ENCODE results near the gene ABI1. TPM values are rescaled to one million over a fixed set of nuclear protein-coding genes. Genes with fewer than 3 reads are reported as not detected.

The ABI1 gene
- total RNA-seq, 1 experiment from 2014 or later, result 25.2 TPM

DNA sequence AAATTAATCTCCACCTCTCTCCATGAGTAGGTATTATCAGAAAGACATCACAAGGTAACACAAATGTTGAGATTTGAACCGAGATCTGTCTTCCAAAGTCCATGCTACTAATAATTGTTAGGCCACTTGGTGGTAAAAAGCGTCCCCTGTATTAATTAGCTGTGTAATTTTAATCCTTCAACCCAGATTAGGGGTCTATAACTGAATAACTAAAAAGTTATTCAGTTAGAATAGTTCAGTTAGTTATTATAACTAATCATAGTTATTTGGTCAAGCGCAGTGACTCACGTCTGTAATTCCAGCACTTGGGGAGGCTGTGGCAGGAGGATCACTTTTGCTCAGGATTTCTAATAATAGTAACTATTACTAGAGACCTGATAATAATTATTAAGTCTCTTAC is 157.7 kb downstream of the ABI1 start:
- Histone ChIP-seq H3K4me1 (ENCODE audit: insufficient read depth, low read length) (peaks cover 7% of the 10 kb centered on the region), H3K79me2 (ENCODE audit: low read length) (peaks cover 52% of the 10 kb centered on the region), H3K9ac (ENCODE audit: low read length) (no peak overlapping the region), H3K27me3 (ENCODE audit: low read length) (no peaks in the 10 kb centered on the region), H3K9me2 (replicated peaks; ENCODE audit: low read length) (no peaks in the 10 kb centered on the region), H4K20me1 (ENCODE audit: low read length) (no peaks in the 10 kb centered on the region), H3K36me3 (ENCODE audit: low read depth, low read length) (0 out of 2 replicates have a peak, but pooled peaks cover 4% of the 10 kb centered on the region), H3K9me3 (ENCODE audit: low read length) (no peaks in the 10 kb centered on the region), H3F3A (ENCODE audit: low read length, unreplicated experiment) (no peaks in the 10 kb centered on the region), H2AFZ (ENCODE audit: low read length) (no peak overlapping the region), H3K27ac (ENCODE audit: low read length) (no peak overlapping the region), H3K4me3 (ENCODE audit: low read length) (no peak overlapping the region), H3K4me2 (ENCODE audit: low read length) (no peak overlapping the region)
- intact Hi-C loops (cut with micrococcal nuclease), result no loop called here
- BruUV-seq (replicated peaks), result no TSS peak
- ATAC-seq (no peak), DNase-seq (no peak)
- TF ChIP-seq CTCF (conservative IDR thresholded peaks at IDR 0.05; ENCODE audit: low read depth, low read length) (no peak), EZH2 (IDR thresholded peaks at IDR 0.05; ENCODE audit: low read length, unreplicated experiment) (no peak), EZH2phosphoT487 (IDR thresholded peaks at IDR 0.05; ENCODE audit: borderline replicate concordance, low read length) (no peak)
- POLR2A ChIA-PET (ENCODE audit: unreplicated experiment), result no interaction called here
- CTCF ChIA-PET, result no interaction called here

DNA sequence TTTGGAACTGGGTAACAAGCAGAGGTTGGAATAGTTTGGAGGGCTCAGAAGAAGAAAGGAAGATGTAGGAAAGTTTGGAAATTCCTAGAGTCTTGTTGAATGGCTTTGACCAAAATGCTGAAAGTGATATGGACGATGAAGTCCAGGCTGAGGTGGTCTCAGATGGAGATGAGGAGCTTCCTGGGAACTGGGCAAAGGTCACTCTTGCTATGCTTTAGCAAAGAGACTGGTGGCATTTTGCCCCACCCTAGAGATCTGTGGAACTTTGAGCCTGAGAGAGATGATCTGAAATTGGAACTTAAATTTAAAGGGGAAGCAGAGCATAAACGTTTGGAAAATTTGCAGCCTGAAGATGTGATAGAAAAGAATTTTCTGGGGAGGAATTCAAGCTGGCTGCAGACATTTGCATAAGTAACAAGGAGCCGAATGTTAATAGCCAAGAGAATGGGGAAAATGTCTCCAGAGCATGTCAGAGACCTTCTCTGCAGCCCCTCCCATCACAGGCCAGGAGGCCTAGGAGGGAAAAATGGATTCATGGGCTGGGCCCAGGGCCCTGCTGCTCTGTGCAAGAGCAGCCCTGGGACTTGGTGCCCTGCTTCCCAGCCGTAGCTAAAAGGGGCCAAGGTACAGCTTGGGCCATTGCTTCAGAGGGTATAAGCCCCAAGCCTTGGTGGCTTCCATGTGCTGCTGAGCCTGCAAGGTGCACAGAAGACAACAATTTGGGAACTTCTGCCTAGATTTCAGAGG is 159.7 kb downstream of the ABI1 start:
- Histone ChIP-seq H4K20me1 (ENCODE audit: low read length) (no peaks in the 10 kb centered on the region), H3K9me3 (ENCODE audit: low read length) (no peaks in the 10 kb centered on the region), H3K4me2 (ENCODE audit: low read length) (no peak overlapping the region), H3K27ac (ENCODE audit: low read length) (no peak overlapping the region), H3F3A (ENCODE audit: low read length, unreplicated experiment) (no peaks in the 10 kb centered on the region), H3K4me3 (ENCODE audit: low read length) (no peak overlapping the region), H2AFZ (ENCODE audit: low read length) (no peak overlapping the region), H3K9me2 (replicated peaks; ENCODE audit: low read length) (no peaks in the 10 kb centered on the region), H3K9ac (ENCODE audit: low read length) (no peak overlapping the region), H3K36me3 (ENCODE audit: low read depth, low read length) (no peaks in the 10 kb centered on the region), H3K27me3 (ENCODE audit: low read length) (no peaks in the 10 kb centered on the region), H3K79me2 (ENCODE audit: low read length) (peaks cover 57% of the 10 kb centered on the region), H3K4me1 (ENCODE audit: insufficient read depth, low read length) (peaks cover 12% of the 10 kb centered on the region)
- DNase-seq, result no peak
- no TSS peak for BruUV-seq (replicated peaks)
- ATAC-seq, result no peak
- CTCF ChIA-PET, result no interaction called here
- no peak for TF ChIP-seq EZH2phosphoT487 (IDR thresholded peaks at IDR 0.05; ENCODE audit: borderline replicate concordance, low read length)
- no peak for TF ChIP-seq CTCF (conservative IDR thresholded peaks at IDR 0.05; ENCODE audit: low read depth, low read length)
- no peak for TF ChIP-seq EZH2 (IDR thresholded peaks at IDR 0.05; ENCODE audit: low read length, unreplicated experiment)
- intact Hi-C loops (cut with micrococcal nuclease), result no loop called here
- POLR2A ChIA-PET (ENCODE audit: unreplicated experiment), result no interaction called here

DNA sequence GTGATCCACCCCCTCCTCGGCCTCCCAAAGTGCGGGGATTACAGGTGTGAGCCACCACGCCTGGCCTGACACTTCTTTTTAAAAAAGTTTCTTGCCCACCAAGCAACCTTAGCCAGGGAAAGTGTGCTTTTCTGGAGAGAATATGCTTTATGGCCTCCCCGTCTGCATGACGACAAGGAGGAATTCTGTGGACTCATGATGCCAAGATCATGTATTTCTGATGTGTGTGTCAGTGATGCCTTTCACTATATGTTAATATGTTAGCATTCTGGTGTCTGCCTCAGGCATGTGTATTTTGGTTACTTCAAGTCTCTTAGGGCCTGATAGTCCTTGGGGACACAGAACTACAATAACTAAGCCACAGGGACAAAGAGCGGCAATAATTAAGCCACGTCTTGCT is 161.1 kb downstream of the ABI1 start:
- POLR2A ChIA-PET (ENCODE audit: unreplicated experiment), result no interaction called here
- no peaks in the 10 kb centered on the region for H3F3A ChIP-seq (ENCODE audit: low read length, unreplicated experiment)
- no peaks in the 10 kb centered on the region for H4K20me1 ChIP-seq (ENCODE audit: low read length)
- no TSS peak for BruUV-seq (replicated peaks)
- peaks cover 57% of the 10 kb centered on the region for H3K79me2 ChIP-seq (ENCODE audit: low read length)
- CTCF ChIA-PET, result no interaction called here
- H3K9me2 ChIP-seq (replicated peaks; ENCODE audit: low read length), result no peaks in the 10 kb centered on the region
- H3K36me3 ChIP-seq (ENCODE audit: low read depth, low read length), result no peaks in the 10 kb centered on the region
- intact Hi-C loops (cut with micrococcal nuclease), result no loop called here
- H3K4me3 ChIP-seq (ENCODE audit: low read length), result no peak overlapping the region
- no peak for ATAC-seq
- H3K27ac ChIP-seq (ENCODE audit: low read length), result no peak overlapping the region
- H3K27me3 ChIP-seq (ENCODE audit: low read length), result no peaks in the 10 kb centered on the region
- peaks cover 12% of the 10 kb centered on the region for H3K4me1 ChIP-seq (ENCODE audit: insufficient read depth, low read length)
- no peak for DNase-seq
- no peaks in the 10 kb centered on the region for H3K9me3 ChIP-seq (ENCODE audit: low read length)
- H2AFZ ChIP-seq (ENCODE audit: low read length), result no peak overlapping the region
- TF ChIP-seq EZH2 (IDR thresholded peaks at IDR 0.05; ENCODE audit: low read length, unreplicated experiment) (no peak), CTCF (conservative IDR thresholded peaks at IDR 0.05; ENCODE audit: low read depth, low read length) (no peak), EZH2phosphoT487 (IDR thresholded peaks at IDR 0.05; ENCODE audit: borderline replicate concordance, low read length) (no peak)
- no peak overlapping the region for H3K4me2 ChIP-seq (ENCODE audit: low read length)
- no peak overlapping the region for H3K9ac ChIP-seq (ENCODE audit: low read length)

All from PC-3 (cell line).